Kidney (tissue), 14 donors: ENCODE data around the gene FADS2. TPM values are rescaled to one million over a fixed set of nuclear protein-coding genes. Genes with fewer than 3 reads are reported as not detected.
A peak's percentile ranks its signal among the peaks of the same experiment; 100 is the strongest.

Source experiments
- DNase-seq, 5 donors: peaks; one replicate each; pipeline ENCODE4 v3.0.0-alpha.2; 2013 to 2020
- FAIRE-seq: peaks from 2 replicates; lab custom pipeline; 2012; peaks lifted over from hg19 to GRCh38; lab: Jason Lieb, UNC
- H3K27ac ChIP-seq, 2 donors: one replicate each; pipeline ENCODE4 v1.7.0; 2013; ENCODE audit warnings: low read depth in 2 of 2, low read length in 2 of 2, inconsistent platforms in 1 of 2
- H3K27me3 ChIP-seq: one replicate; pipeline ENCODE4 v1.7.1; 2013; ENCODE audit warnings: low read length, inconsistent platforms; ENCODE audit not compliant: control insufficient read depth, insufficient read depth
- H3K36me3 ChIP-seq, 3 donors: one replicate each; pipeline versions ENCODE4 v1.7.0 to v1.7.1; 2013; ENCODE audit warnings: low read length in 3 of 3, control low read depth in 1 of 3, inconsistent platforms in 1 of 3; ENCODE audit not compliant: insufficient read depth in 3 of 3, control insufficient read depth in 2 of 3
- H3K4me1 ChIP-seq, 3 donors: one replicate each; pipeline versions ENCODE4 v1.7.0 to v1.7.1; 2013; ENCODE audit warnings: low read length in 3 of 3, inconsistent platforms in 1 of 3, low read depth in 1 of 3; ENCODE audit not compliant: control insufficient read depth in 2 of 3, insufficient read depth in 2 of 3
- H3K4me3 ChIP-seq, 3 donors: one replicate each; pipeline versions ENCODE4 v1.7.0 to v1.8.1; 2013; ENCODE audit warnings: low read length in 3 of 3, control low read depth in 1 of 3, inconsistent platforms in 1 of 3
- H3K9ac ChIP-seq, 3 donors: one replicate each; pipeline versions ENCODE4 v1.7.0 to v1.7.1; 2013; ENCODE audit warnings: low read length in 3 of 3, control low read depth in 1 of 3, inconsistent platforms in 1 of 3
- H3K9me3 ChIP-seq, 3 donors: one replicate each; pipeline versions ENCODE4 v1.7.0 to v1.7.1; 2013; ENCODE audit warnings: low read length in 3 of 3, control low read depth in 1 of 3, inconsistent platforms in 1 of 3; ENCODE audit not compliant: control insufficient read depth in 2 of 3, insufficient read depth in 1 of 3
- CTCF ChIP-seq: IDR thresholded peaks from 3 replicates; pipeline ENCODE4 v1.5.1; 2012; ENCODE audit warnings: mild to moderate bottlenecking, moderate library complexity, borderline replicate concordance; ENCODE audit not compliant: insufficient read depth; ENCODE audit errors: extremely low read depth
- intact Hi-C: fragments of 100-400 bp; cut with DNase I; formaldehyde crosslinking; loops from one replicate; pipeline ENCODE4 v1.11.1; 2022
- polyA plus RNA-seq: library from polyadenylated mRNA; stranded (reverse); fragments of 350-450 nt; fragmentation: Illumina TruSeq; extraction: RNeasy Lipid Tissue Mini Kit (QIAGEN cat#74804); gene quantifications from one replicate; pipeline ENCODE4 v1.2.3, GENCODE V29; 2014; ENCODE audit warnings: low read depth, low replicate concordance; ENCODE audit not compliant: insufficient read depth
- total RNA-seq: library from RNA; stranded (reverse); fragmentation: NEBNext Ultra II Directional; extraction: Animal tissue kit (Norgen Biotek cat#: 25700); gene quantifications from one replicate; pipeline ENCODE4 v1.2.1, GENCODE V29; 2021
- donor health status: control.
- donor health status: control.
- donor health status: control.
- donor health status: control.
- donor health status: control.
- donor health status: DM: yes; HTN: yes; CAD: no.
- donor health status: Normal renal cell carcinoma (clear cell type).

The FADS2 gene
- total and polyA plus RNA-seq, 2 donors from 2014 or later = 9.8 to 49.2 TPM

DNA sequence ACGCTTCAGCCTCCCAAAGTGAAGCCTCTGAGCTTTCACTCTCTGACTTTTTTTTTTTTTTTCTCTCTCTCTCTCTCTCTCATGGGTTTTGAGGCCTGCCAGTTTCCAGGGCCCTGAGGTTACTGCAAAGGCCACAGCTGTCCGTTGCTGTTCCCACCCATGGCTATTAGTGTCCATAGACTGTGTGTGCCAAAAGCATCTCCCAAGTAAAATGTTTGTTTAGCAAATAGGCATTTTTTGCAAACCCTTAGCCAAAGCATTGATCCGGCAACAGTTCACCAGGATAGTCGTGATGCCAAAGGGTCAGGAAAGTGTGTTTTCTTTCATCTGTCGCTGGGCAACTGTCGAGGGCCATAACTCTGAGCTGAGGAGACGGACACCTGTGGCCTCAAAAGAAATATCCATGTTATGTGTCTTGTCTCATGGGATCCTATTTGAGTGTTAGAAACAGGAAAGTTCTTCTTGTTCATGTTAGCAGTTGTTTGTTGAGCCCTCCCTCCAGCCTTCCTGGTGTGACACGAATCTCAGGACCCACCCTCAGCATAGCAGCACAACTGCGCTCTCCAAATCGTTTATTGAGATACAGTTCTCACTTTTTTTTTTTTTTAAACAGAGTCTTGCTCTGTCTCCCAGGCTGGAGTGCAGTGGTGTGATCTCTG is 18.4 kb downstream of the FADS2 start:
- Histone ChIP-seq H3K4me3 (no peak overlapping the region), H3K36me3 (peaks cover 2 to 6% (median 5%) of the 10 kb centered on the region in 3 donors), H3K4me1 (no peaks in the 10 kb centered on the region), H3K27me3 (no peaks in the 10 kb centered on the region), H3K27ac (no peak overlapping the region), H3K9ac (no peak overlapping the region), H3K9me3 (no peaks in the 10 kb centered on the region)
- TF ChIP-seq CTCF = no peak
- FAIRE-seq (no peak), DNase-seq (peak in 1 of 5 donors; percentile 18)
- intact Hi-C loops = no loop called here

GRCh38 chr11:61847914-61848581 is 19.9 kb downstream of the FADS2 start:
- Histone ChIP-seq H3K4me1 (no peaks in the 10 kb centered on the region), H3K36me3 (peaks cover 0 to 5% (median 2%) of the 10 kb centered on the region in 3 donors), H3K9me3 (no peaks in the 10 kb centered on the region), H3K27ac (no peak overlapping the region), H3K9ac (no peak overlapping the region), H3K4me3 (no peak overlapping the region), H3K27me3 (no peaks in the 10 kb centered on the region)
- TF ChIP-seq CTCF = no peak
- DNase-seq = peak in 1 of 5 donors; percentile 33
- intact Hi-C loops = no loop called here
- no peak for FAIRE-seq

GRCh38 chr11:61848631-61849030 is 20.5 kb downstream of the FADS2 start:
- intact Hi-C loops = no loop called here
- no peak for TF ChIP-seq CTCF
- Histone ChIP-seq H3K4me1 (no peaks in the 10 kb centered on the region), H3K27ac (no peak overlapping the region), H3K4me3 (no peak overlapping the region), H3K27me3 (no peaks in the 10 kb centered on the region), H3K9ac (no peak overlapping the region), H3K36me3 (peaks cover 0 to 5% (median 2%) of the 10 kb centered on the region in 3 donors), H3K9me3 (no peaks in the 10 kb centered on the region)
- no peak for DNase-seq
- FAIRE-seq = no peak
